IPS-18a (cell line): Measurements from ENCODE around the gene ERMP1.

Experiments
- H3K27ac ChIP-seq: one replicate; pipeline ENCODE4 v1.5.1; 2013; ENCODE audit warnings: low read length
- H3K27me3 ChIP-seq: one replicate; pipeline ENCODE4 v1.6.1; 2013; ENCODE audit warnings: mild to moderate bottlenecking, low read length; ENCODE audit not compliant: control insufficient read depth, insufficient read depth
- H3K36me3 ChIP-seq: one replicate; pipeline ENCODE4 v1.6.1; 2013; ENCODE audit warnings: low read depth, low read length; ENCODE audit not compliant: control insufficient read depth
- H3K4me1 ChIP-seq: one replicate; pipeline ENCODE4 v1.6.1; 2013; ENCODE audit warnings: low read depth, low read length; ENCODE audit not compliant: control insufficient read depth
- H3K4me3 ChIP-seq: one replicate; pipeline ENCODE4 v1.5.1; 2013; ENCODE audit warnings: low read length
- H3K9ac ChIP-seq: one replicate; pipeline ENCODE4 v1.6.1; 2013; ENCODE audit warnings: mild to moderate bottlenecking, low read length, moderate library complexity
- H3K9me3 ChIP-seq: one replicate; pipeline ENCODE4 v1.6.1; 2013; ENCODE audit warnings: low read depth, low read length; ENCODE audit not compliant: control insufficient read depth

Gene ERMP1

DNA sequence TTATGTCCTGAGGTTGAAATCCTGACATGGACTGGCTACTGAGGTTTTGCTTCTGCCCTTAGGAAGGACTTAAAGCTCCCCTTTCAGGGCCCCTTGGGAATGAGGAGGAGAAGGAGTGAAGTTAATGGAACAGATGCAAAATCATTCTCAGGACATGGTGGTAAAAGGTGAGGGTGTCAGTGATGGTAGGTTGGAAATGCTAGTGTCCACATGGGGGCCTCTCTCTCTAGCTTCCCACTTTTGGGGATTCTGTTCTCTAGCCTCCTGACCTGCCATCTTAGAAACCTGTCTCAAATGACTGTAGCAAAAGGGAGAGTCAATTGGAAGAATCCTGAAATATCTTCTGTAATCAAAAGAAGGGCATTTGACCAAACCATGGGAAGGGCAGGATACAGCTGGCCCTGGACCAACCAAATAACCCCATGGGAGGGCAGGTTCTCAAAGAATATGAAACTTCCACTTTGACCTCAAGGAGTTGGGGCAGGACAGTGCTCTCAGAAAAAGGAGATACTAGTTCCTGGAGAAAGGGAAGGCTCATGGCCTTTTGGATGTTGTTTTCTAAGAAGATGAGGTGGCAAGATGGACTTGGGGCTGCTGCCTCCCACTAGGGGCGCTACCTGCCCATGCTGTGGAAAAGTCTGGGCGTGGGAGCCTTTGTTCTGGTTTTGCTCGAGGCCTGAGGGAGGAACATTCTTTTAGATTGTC is 36.5 kb upstream of the ERMP1 start:
- Histone ChIP-seq H3K9me3 (no peaks in the 10 kb centered on the region), H3K4me1 (peaks cover 3% of the 10 kb centered on the region), H3K9ac (no peak overlapping the region), H3K36me3 (no peaks in the 10 kb centered on the region), H3K4me3 (no peak overlapping the region), H3K27ac (no peak overlapping the region), H3K27me3 (no peaks in the 10 kb centered on the region)

DNA sequence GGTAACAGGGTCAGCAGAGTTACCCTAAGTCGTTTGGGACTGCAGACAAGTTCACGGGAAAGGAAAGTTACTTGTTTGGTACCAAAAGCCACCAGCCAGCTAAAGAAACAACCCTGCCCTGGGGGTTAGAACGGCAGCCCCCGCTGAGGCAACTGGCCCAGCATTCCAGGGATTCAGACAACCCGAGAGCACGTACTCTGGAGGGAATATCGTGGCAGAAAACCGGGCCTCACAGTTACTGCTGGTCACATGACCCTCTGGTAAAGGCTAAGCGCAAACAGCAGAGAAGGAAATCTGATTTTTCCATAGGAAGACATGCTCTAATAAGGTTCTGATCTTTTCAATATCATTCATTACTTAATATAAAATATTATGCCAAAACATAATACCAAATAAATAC is 35.3 kb upstream of the ERMP1 start:
- Histone ChIP-seq H3K4me3 (no peak overlapping the region), H3K27ac (no peak overlapping the region), H3K9ac (no peak overlapping the region), H3K36me3 (no peaks in the 10 kb centered on the region), H3K4me1 (peaks cover 3% of the 10 kb centered on the region), H3K9me3 (no peaks in the 10 kb centered on the region), H3K27me3 (no peaks in the 10 kb centered on the region)

DNA sequence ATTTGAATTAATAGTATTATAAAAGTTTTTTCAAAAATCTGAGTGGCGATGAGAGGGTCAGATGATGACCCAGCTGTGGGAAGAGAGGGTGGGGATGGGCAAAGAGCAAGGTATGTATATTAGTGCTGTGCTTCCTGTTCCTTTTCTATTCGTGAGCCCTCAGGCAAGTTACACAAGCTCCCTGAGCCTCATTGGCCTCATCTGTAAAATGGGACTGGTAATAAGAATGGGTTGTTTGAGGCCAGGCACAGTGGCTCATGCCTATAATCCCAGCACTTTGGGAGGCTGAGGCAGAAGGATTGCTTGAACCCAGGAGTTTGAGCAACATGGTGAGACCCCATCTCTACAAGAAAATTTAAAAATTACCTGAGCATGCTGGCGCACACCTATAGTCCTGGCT is 33.8 kb upstream of the ERMP1 start:
- no peak overlapping the region for H3K9ac ChIP-seq
- H3K36me3 ChIP-seq = no peaks in the 10 kb centered on the region
- no peaks in the 10 kb centered on the region for H3K27me3 ChIP-seq
- H3K9me3 ChIP-seq = no peaks in the 10 kb centered on the region
- H3K4me3 ChIP-seq = no peak overlapping the region
- H3K27ac ChIP-seq = no peak overlapping the region
- peaks cover 3% of the 10 kb centered on the region for H3K4me1 ChIP-seq

GRCh38 chr9:5866272-5866671 is 33.4 kb upstream of the ERMP1 start:
- no peaks in the 10 kb centered on the region for H3K27me3 ChIP-seq
- H3K36me3 ChIP-seq = no peaks in the 10 kb centered on the region
- H3K9ac ChIP-seq = no peak overlapping the region

DNA sequence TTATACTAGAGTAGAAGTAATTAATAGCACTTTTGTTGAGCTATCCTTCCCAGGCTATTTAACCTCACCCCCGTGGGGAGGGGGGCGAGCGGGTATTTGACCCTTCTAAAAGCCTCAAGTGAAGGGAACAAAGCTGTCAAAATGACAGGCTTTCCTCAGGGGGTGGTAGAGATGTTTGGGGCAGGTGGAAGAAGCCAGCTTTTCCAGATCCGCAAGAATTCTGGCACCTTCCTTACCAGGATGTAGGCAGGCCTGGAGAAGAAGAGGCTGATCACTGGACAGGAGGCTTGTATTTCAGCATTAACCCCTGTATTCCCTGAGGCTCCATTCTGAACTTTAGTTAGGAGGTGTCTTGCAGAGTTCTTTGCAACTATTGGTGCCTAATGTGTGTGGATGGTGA is 31.5 kb upstream of the ERMP1 start:
- H3K4me3 ChIP-seq = no peak overlapping the region
- H3K9ac ChIP-seq = no peak overlapping the region

More at GRCh38 chr9:5866272-5866671, 33.4 kb upstream of the ERMP1 start:
- Histone ChIP-seq H3K9me3 (no peaks in the 10 kb centered on the region), H3K4me1 (peaks cover 3% of the 10 kb centered on the region), H3K27ac (no peak overlapping the region), H3K4me3 (no peak overlapping the region)

DNA sequence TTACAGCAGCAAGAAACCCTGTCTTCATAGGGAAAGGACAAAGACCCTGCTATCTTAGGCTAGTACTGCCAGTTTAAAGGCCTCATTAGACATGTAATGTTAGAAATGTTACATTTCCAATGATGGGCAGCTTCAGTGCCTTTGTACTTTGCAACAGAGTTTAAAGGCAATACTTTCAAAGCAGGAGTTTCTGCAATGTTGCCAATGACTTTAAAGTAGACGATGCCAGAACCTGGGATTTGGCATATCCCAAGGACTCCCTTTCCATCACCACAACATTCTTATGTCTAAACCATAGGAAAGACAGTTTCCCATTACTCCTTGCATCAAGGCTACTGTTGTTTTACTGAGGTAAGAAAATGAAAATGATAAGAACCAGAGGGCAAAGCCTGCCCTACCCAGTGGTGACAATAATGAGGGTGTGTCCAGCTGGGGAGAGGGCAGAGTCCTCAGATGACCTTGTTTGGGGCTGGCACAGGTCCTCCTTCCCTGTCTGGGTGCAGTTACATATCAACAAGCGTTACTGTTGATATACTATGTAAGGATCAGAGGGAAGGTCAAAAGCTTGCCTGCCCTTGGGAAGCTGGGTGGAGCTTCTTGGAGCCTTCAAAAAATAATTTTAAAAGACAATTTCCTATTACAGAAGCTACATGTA is 30.3 kb upstream of the ERMP1 start:
- H3K27ac ChIP-seq = no peak overlapping the region
- H3K27me3 ChIP-seq = no peaks in the 10 kb centered on the region
- H3K36me3 ChIP-seq = no peaks in the 10 kb centered on the region
- peaks cover 3% of the 10 kb centered on the region for H3K4me1 ChIP-seq
- no peak overlapping the region for H3K9ac ChIP-seq
- H3K9me3 ChIP-seq = no peaks in the 10 kb centered on the region
- H3K4me3 ChIP-seq = no peak overlapping the region

More for the DNA sequence above, 31.5 kb upstream of the ERMP1 start:
- Histone ChIP-seq H3K4me1 (peaks cover 3% of the 10 kb centered on the region), H3K9me3 (no peaks in the 10 kb centered on the region), H3K36me3 (no peaks in the 10 kb centered on the region), H3K27ac (no peak overlapping the region), H3K27me3 (no peaks in the 10 kb centered on the region)

DNA sequence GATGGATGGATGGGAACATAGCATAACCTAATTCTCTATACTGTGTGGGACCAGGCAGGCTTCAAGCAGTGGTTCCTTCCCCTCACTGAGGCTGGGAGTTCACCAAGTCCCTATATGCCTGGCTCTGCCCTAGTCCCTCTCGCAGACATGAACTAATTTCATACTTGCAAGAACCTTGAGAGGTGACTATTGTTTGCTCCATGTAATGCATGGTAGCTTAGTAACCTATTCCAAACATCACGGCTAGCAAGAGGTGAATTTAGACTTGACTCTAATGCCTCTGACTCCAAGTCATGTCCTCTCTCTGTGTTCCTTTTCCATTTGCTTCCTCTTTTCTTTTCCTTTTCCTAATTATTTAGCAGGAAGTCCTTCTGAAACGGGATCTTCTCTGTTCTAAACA is 25.9 kb upstream of the ERMP1 start:
- Histone ChIP-seq H3K4me1 (no peaks in the 10 kb centered on the region), H3K9me3 (no peaks in the 10 kb centered on the region), H3K4me3 (no peak overlapping the region), H3K27ac (no peak overlapping the region), H3K36me3 (no peaks in the 10 kb centered on the region), H3K9ac (no peak overlapping the region), H3K27me3 (no peaks in the 10 kb centered on the region)

DNA sequence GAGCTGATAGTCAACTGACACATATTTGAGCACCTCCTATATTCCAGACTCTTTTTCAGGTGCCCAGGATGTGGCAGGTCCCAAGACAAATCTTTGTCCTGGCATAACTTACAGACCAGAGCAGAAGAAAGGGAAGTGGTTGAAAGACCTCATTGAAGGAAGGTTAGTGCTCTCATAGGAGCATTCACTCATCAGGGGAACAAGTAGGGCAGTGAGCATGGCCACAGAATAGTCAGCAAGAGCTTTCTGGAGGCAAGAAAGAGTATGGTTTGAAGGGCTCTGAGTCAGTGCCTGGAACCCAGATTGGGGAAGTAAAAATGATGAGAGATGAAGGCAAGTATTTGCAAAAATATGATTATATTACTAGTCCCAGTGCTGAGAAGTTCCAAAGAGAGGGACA is 25.0 kb upstream of the ERMP1 start:
- H3K4me1 ChIP-seq = no peaks in the 10 kb centered on the region
- no peaks in the 10 kb centered on the region for H3K36me3 ChIP-seq
- H3K27me3 ChIP-seq = no peaks in the 10 kb centered on the region
- H3K9me3 ChIP-seq = no peaks in the 10 kb centered on the region
- H3K4me3 ChIP-seq = no peak overlapping the region
- H3K9ac ChIP-seq = no peak overlapping the region
- no peak overlapping the region for H3K27ac ChIP-seq

GRCh38 chr9:5854063-5854790 is 21.3 kb upstream of the ERMP1 start:
- no peaks in the 10 kb centered on the region for H3K9me3 ChIP-seq
- H3K27ac ChIP-seq = no peak overlapping the region
- no peak overlapping the region for H3K4me3 ChIP-seq
- H3K4me1 ChIP-seq = no peaks in the 10 kb centered on the region
- no peaks in the 10 kb centered on the region for H3K36me3 ChIP-seq
- no peaks in the 10 kb centered on the region for H3K27me3 ChIP-seq
- H3K9ac ChIP-seq = no peak overlapping the region

GRCh38 chr9:5853617-5854016 is 20.7 kb upstream of the ERMP1 start:
- Histone ChIP-seq H3K4me1 (no peaks in the 10 kb centered on the region), H3K27ac (no peak overlapping the region), H3K9me3 (no peaks in the 10 kb centered on the region), H3K4me3 (no peak overlapping the region), H3K9ac (no peak overlapping the region), H3K36me3 (no peaks in the 10 kb centered on the region), H3K27me3 (no peaks in the 10 kb centered on the region)

- Histone ChIP-seq H3K36me3 (no peaks in the 10 kb centered on the region), H3K4me3 (no peak overlapping the region), H3K27me3 (no peaks in the 10 kb centered on the region), H3K4me1 (no peaks in the 10 kb centered on the region), H3K9ac (no peak overlapping the region), H3K9me3 (no peaks in the 10 kb centered on the region), H3K27ac (no peak overlapping the region)
These were observed 20.1 kb upstream of the ERMP1 start for GRCh38 chr9:5852987-5853386.
